Activated T-helper 17 cell treated with anti-CD3 and anti-CD28 coated beads, Interleukin-2, amount 50 U/mL, for 72 hours (primary cell): ENCODE results near the gene MYBPC3. TPM values are rescaled to one million over a fixed set of nuclear protein-coding genes. Genes with fewer than 3 reads are reported as not detected.
"Not testable (repeated sequence)": the region's sequence is repeated elsewhere in the genome, so short reads cannot be mapped to it uniquely, and the experiment has no call there.

Experiments
- ATAC-seq: fragments of 150-1000 bp; cut with Tn5 transposase; replicated peaks from 2 replicates; pipeline ENCODE4 v1.10.0; 2021; ENCODE audit warnings: mild to moderate bottlenecking, moderate library complexity
- H3K27ac Mint-ChIP-seq: one replicate; pipeline ENCODE4 v1.8.0; 2022; ENCODE audit warnings: mixed read lengths
- H3K27me3 Mint-ChIP-seq: one replicate; pipeline ENCODE4 v1.8.0; 2022; ENCODE audit warnings: mixed read lengths
- H3K36me3 Mint-ChIP-seq: one replicate; pipeline ENCODE4 v1.8.0; 2022; ENCODE audit warnings: low read depth, mild to moderate bottlenecking, mixed read lengths
- H3K4me1 Mint-ChIP-seq: one replicate; pipeline ENCODE4 v1.8.0; 2022; ENCODE audit warnings: mixed read lengths
- H3K4me3 Mint-ChIP-seq: one replicate; pipeline ENCODE4 v1.8.0; 2022; ENCODE audit warnings: mild to moderate bottlenecking, mixed read lengths
- H3K9me3 Mint-ChIP-seq: one replicate; pipeline ENCODE4 v1.8.0; 2022; ENCODE audit warnings: mixed read lengths
- total RNA-seq, 2 donors: library from RNA; stranded (reverse); gene quantifications; one replicate each; pipeline ENCODE4 v1.2.3, GENCODE V29; 2022

Gene MYBPC3
- total RNA-seq, 2 donors from 2014 or later, result not detected

GRCh38 chr11:47342036-47342803 is 10.3 kb downstream of the MYBPC3 start:
- no peaks in the 10 kb centered on the region for H3K36me3 Mint-ChIP-seq
- H3K9me3 Mint-ChIP-seq, result no peaks in the 10 kb centered on the region
- no peaks in the 10 kb centered on the region for H3K27me3 Mint-ChIP-seq
- H3K4me3 Mint-ChIP-seq, result no peak overlapping the region
- ATAC-seq, result no peak
- H3K27ac Mint-ChIP-seq, result peak overlapping the region; percentile 10
- H3K4me1 Mint-ChIP-seq, result peaks cover 6% of the 10 kb centered on the region

GRCh38 chr11:47340980-47341775 is 11.3 kb downstream of the MYBPC3 start:
- H3K27ac Mint-ChIP-seq, result peak overlapping the region; percentile 10

GRCh38 chr11:47340010-47340409 is 12.5 kb downstream of the MYBPC3 start:
- Mint-ChIP-seq H3K27ac (no peak overlapping the region), H3K36me3 (no peaks in the 10 kb centered on the region), H3K4me1 (peaks cover 6% of the 10 kb centered on the region), H3K9me3 (no peaks in the 10 kb centered on the region), H3K27me3 (no peaks in the 10 kb centered on the region), H3K4me3 (no peak overlapping the region)
- no peak for ATAC-seq

More at GRCh38 chr11:47340980-47341775, 11.3 kb downstream of the MYBPC3 start:
- Mint-ChIP-seq H3K4me3 (no peak overlapping the region), H3K9me3 (no peaks in the 10 kb centered on the region), H3K4me1 (peaks cover 6% of the 10 kb centered on the region), H3K27me3 (no peaks in the 10 kb centered on the region), H3K36me3 (no peaks in the 10 kb centered on the region)
- no peak for ATAC-seq

- H3K9me3 Mint-ChIP-seq, result no peaks in the 10 kb centered on the region
- H3K36me3 Mint-ChIP-seq, result no peaks in the 10 kb centered on the region
- H3K4me3 Mint-ChIP-seq, result no peak overlapping the region
- peaks cover under 1% of the 10 kb centered on the region for H3K4me1 Mint-ChIP-seq
- no peaks in the 10 kb centered on the region for H3K27me3 Mint-ChIP-seq
- H3K27ac Mint-ChIP-seq, result no peak overlapping the region
- ATAC-seq, result no peak
Measured at GRCh38 chr11:47338396-47339241, 13.9 kb downstream of the MYBPC3 start.

GRCh38 chr11:47337229-47337924 is 15.1 kb downstream of the MYBPC3 start:
- Mint-ChIP-seq H3K36me3 (no peaks in the 10 kb centered on the region), H3K27ac (no peak overlapping the region), H3K4me3 (no peak overlapping the region), H3K9me3 (no peaks in the 10 kb centered on the region), H3K4me1 (no peaks in the 10 kb centered on the region), H3K27me3 (no peaks in the 10 kb centered on the region)
- no peak for ATAC-seq

GRCh38 chr11:47336595-47336994 is 15.9 kb downstream of the MYBPC3 start:
- Mint-ChIP-seq H3K4me3 (no peak overlapping the region), H3K27me3 (no peaks in the 10 kb centered on the region), H3K4me1 (no peaks in the 10 kb centered on the region), H3K27ac (peak overlapping the region; percentile 5), H3K9me3 (no peaks in the 10 kb centered on the region), H3K36me3 (no peaks in the 10 kb centered on the region)
- no peak for ATAC-seq

- no peaks in the 10 kb centered on the region for H3K36me3 Mint-ChIP-seq
- no peaks in the 10 kb centered on the region for H3K9me3 Mint-ChIP-seq
- no peaks in the 10 kb centered on the region for H3K4me1 Mint-ChIP-seq
- no peak overlapping the region for H3K4me3 Mint-ChIP-seq
- no peak overlapping the region for H3K27ac Mint-ChIP-seq
- ATAC-seq, result no peak
- no peaks in the 10 kb centered on the region for H3K27me3 Mint-ChIP-seq
Measured at GRCh38 chr11:47335733-47336132, 16.8 kb downstream of the MYBPC3 start.

GRCh38 chr11:47334699-47335411 is 17.6 kb downstream of the MYBPC3 start:
- not testable (repeated sequence) for H3K27ac Mint-ChIP-seq, H3K27me3 Mint-ChIP-seq, H3K4me3 Mint-ChIP-seq, ATAC-seq, H3K9me3 Mint-ChIP-seq, H3K4me1 Mint-ChIP-seq, H3K36me3 Mint-ChIP-seq

- Mint-ChIP-seq H3K27ac (no peak overlapping the region), H3K36me3 (peaks cover 6% of the 10 kb centered on the region), H3K27me3 (no peaks in the 10 kb centered on the region), H3K9me3 (no peaks in the 10 kb centered on the region), H3K4me3 (no peak overlapping the region), H3K4me1 (no peaks in the 10 kb centered on the region)
- ATAC-seq, result no peak
Measured at GRCh38 chr11:47333886-47334443, 18.5 kb downstream of the MYBPC3 start.

GRCh38 chr11:47333526-47333845 is 19.0 kb downstream of the MYBPC3 start:
- Mint-ChIP-seq H3K9me3 (no peaks in the 10 kb centered on the region), H3K4me3 (no peak overlapping the region), H3K27me3 (no peaks in the 10 kb centered on the region), H3K4me1 (no peaks in the 10 kb centered on the region), H3K27ac (no peak overlapping the region), H3K36me3 (peaks cover 11% of the 10 kb centered on the region)
- no peak for ATAC-seq

GRCh38 chr11:47332791-47333525 is 19.5 kb downstream of the MYBPC3 start:
- H3K27ac Mint-ChIP-seq, result no peak overlapping the region
- no peak overlapping the region for H3K4me3 Mint-ChIP-seq
- no peaks in the 10 kb centered on the region for H3K27me3 Mint-ChIP-seq
- H3K9me3 Mint-ChIP-seq, result no peaks in the 10 kb centered on the region
- no peak for ATAC-seq
- H3K36me3 Mint-ChIP-seq, result peaks cover 16% of the 10 kb centered on the region
- H3K4me1 Mint-ChIP-seq, result no peaks in the 10 kb centered on the region

GRCh38 chr11:47332303-47332711 is 20.2 kb downstream of the MYBPC3 start:
- H3K36me3 Mint-ChIP-seq, result peaks cover 22% of the 10 kb centered on the region
- H3K27ac Mint-ChIP-seq, result no peak overlapping the region
- no peak overlapping the region for H3K4me3 Mint-ChIP-seq
- H3K27me3 Mint-ChIP-seq, result no peaks in the 10 kb centered on the region
- H3K4me1 Mint-ChIP-seq, result no peaks in the 10 kb centered on the region
- H3K9me3 Mint-ChIP-seq, result no peaks in the 10 kb centered on the region
- no peak for ATAC-seq
